Body of pancreas (tissue), 4 donors: ENCODE measurements around the gene ACADL. TPM values are rescaled to one million over a fixed set of nuclear protein-coding genes. Genes with fewer than 3 reads are reported as not detected.

Experiments used
- ATAC-seq: fragments of 150-250 bp; one replicate; pipeline ENCODE4 v1.9.1; 2016
- DNase-seq, 4 donors: peaks; one replicate each; pipeline ENCODE4 v3.0.0-alpha.2; 2019
- H3K27ac ChIP-seq, 4 donors: fragments of 200-600 bp; sonication (generic); 1 replicate in 3 of 4; 2 replicates in 1 of 4; pipeline versions ENCODE4 v1.5.1 to v1.6.1; 2016 to 2019; ENCODE audit warnings: mild to moderate bottlenecking in 1 of 4, mixed read lengths in 1 of 4, moderate library complexity in 1 of 4
- H3K27me3 ChIP-seq, 2 donors: fragments of 200-600 bp; sonication (generic); one replicate each; pipeline ENCODE4 v1.6.0; 2016; ENCODE audit warnings: mild to moderate bottlenecking in 1 of 2
- H3K36me3 ChIP-seq, 2 donors: fragments of 200-600 bp; sonication (generic); replicated peaks in 1 of 2; 2 replicates each; pipeline ENCODE4 v1.5.1; 2016; ENCODE audit warnings: low read depth in 2 of 2; ENCODE audit not compliant: insufficient read depth in 1 of 2
- H3K4me1 ChIP-seq: fragments of 200-600 bp; sonication (generic); one replicate; pipeline ENCODE4 v1.6.0; 2016
- H3K4me3 ChIP-seq, 2 donors: fragments of 200-600 bp; sonication (generic); 1 replicate in 1 of 2; 2 replicates in 1 of 2; pipeline ENCODE4 v1.5.1; 2016 to 2019
- H3K9me3 ChIP-seq, 3 donors: fragments of 200-600 bp; sonication (generic); 1 replicate in 2 of 3; 2 replicates in 1 of 3; pipeline ENCODE4 v1.5.1; 2016
- POLR2A ChIP-seq, 3 donors: fragments of 450-650 bp; IDR thresholded peaks; one replicate each; pipeline ENCODE4 v1.6.1; 2016; ENCODE audit warnings: antibody characterized with exemption in 3 of 3, mild to moderate bottlenecking in 2 of 3
- WGBS, 2 donors: methylation state at CpG; one replicate each; pipeline ENCODE4 v1.1.5; 2017; 5-methylcytosine and 5-hydroxymethylcytosine counted together
- intact Hi-C: fragments of 100-400 bp; cut with DNase I; formaldehyde crosslinking; loops from one replicate; pipeline ENCODE4 v1.15.1; 2023
- total RNA-seq, 2 donors: library from RNA; depleted of rRNA; stranded (reverse); fragments of >200 nt; gene quantifications; one replicate each; pipeline ENCODE4 v1.1.0, GENCODE V29; 2016
- TF ChIP-seq, protein P1 (sequence below), 7 experiments: fragments of 450-650 bp in 4 of 7; fragments of 200-600 bp in 3 of 7; sonication (generic) in 3 of 7; IDR thresholded peaks; one replicate each; pipeline ENCODE4 v1.5.1; 2016 to 2019; ENCODE audit warnings: antibody characterized with exemption in 7 of 7

The ACADL gene
- total RNA-seq, 2 donors from 2014 or later: 26.4 to 56.6 TPM

DNA sequence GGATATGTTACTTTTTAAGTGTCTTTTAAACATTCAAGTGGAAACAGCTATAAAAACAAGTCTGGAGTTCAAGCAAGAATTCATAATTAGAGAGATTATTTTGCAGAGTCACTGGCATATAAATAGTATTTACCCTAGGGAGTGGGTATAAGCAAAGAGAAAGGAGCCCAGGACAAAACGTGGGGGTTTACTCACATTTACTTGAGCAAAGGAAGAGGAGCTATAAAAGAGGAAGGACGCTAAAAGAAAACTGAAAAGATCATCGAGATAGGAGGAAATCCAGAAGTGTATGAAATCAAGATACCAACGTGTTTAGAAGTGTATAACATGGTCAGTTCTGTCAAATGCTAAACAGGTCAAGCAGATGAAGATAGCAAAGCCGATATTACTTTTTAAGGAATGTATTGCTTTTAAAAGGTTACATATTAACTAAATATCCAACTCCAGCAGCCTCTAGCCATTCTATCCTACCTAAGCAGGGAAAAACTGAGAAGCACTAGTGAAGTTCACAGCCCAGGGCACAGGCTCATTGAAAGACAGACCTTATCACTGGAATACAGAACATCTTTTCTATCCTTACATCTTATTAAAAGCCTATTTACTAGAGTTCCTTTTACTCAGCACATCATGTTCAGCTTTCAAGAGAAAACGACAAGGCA, 62.7 kb downstream of the ACADL start:
- Histone ChIP-seq H3K4me1 (peaks cover 37% of the 10 kb centered on the region), H3K27ac (peak overlapping the region in 3 of 4 donors; percentile 1 to 63 (median 23)), H3K27me3 (no peaks in the 10 kb centered on the region), H3K9me3 (peaks cover 0 to 3% (median 0%) of the 10 kb centered on the region in 3 donors), H3K4me3 (no peak overlapping the region), H3K36me3 (no peaks in the 10 kb centered on the region)
- WGBS, 2 donors: 10% methylated on average over 6 of the region's 6 CpGs
- no peak for TF ChIP-seq POLR2A (IDR thresholded peaks at IDR 0.05)
- TF ChIP-seq, protein P1, sequence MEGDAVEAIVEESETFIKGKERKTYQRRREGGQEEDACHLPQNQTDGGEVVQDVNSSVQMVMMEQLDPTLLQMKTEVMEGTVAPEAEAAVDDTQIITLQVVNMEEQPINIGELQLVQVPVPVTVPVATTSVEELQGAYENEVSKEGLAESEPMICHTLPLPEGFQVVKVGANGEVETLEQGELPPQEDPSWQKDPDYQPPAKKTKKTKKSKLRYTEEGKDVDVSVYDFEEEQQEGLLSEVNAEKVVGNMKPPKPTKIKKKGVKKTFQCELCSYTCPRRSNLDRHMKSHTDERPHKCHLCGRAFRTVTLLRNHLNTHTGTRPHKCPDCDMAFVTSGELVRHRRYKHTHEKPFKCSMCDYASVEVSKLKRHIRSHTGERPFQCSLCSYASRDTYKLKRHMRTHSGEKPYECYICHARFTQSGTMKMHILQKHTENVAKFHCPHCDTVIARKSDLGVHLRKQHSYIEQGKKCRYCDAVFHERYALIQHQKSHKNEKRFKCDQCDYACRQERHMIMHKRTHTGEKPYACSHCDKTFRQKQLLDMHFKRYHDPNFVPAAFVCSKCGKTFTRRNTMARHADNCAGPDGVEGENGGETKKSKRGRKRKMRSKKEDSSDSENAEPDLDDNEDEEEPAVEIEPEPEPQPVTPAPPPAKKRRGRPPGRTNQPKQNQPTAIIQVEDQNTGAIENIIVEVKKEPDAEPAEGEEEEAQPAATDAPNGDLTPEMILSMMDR (IDR thresholded peaks at IDR 0.05): no peak
- ATAC-seq (no peak), DNase-seq (no peak)
- intact Hi-C loops: no loop called here

DNA sequence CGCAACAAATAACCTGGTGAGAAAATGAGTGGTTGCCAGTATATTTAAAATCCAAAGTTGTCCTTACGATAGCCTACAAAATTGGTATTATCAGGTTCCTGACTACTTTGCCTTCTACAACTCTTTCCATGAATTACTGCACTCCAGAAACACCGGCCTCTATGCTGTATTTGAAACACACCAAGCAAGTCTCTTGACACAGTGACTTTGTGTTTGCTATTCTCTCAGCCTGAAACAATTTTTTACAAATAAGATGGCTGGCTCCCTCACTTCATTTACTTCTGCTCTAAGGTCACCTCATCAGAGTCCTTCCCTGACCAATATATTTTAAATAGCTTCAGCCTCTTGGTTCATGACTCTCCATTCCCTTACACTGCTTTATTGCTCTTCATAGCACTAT, 66.2 kb downstream of the ACADL start:
- no peak for DNase-seq
- Histone ChIP-seq H3K4me3 (no peak overlapping the region), H3K27me3 (no peaks in the 10 kb centered on the region), H3K36me3 (no peaks in the 10 kb centered on the region), H3K9me3 (peaks cover 0 to 3% (median 0%) of the 10 kb centered on the region in 3 donors), H3K4me1 (peaks cover 18% of the 10 kb centered on the region), H3K27ac (no peak overlapping the region)
- no peak for TF ChIP-seq POLR2A (IDR thresholded peaks at IDR 0.05)
- TF ChIP-seq, protein P1 (IDR thresholded peaks at IDR 0.05): no peak
- 97 to 98% methylated on average over 3 of the region's 3 CpGs for WGBS, 2 donors
- intact Hi-C loops: no loop called here
- no peak for ATAC-seq

DNA sequence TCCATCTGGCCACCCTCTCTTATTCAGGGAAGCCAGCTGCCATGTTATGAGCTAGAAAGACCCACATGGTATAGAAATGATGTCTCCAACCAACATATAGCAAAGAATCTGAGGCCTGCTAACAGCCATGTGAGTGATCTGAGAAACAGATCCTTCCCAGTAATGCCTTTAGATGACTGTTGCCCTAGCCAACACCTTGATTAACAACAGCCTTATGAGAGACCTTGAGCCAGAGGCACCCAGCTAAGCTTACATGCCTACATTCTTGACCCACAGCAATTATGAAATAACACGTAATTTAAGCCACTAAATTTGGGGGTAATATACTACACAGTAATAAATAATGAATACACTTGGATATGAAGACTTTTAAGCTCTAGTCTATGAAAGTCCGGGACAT, 67.0 kb downstream of the ACADL start:
- intact Hi-C loops: no loop called here
- no peak for DNase-seq
- H3K27ac ChIP-seq: no peak overlapping the region
- H3K4me3 ChIP-seq: no peak overlapping the region
- peaks cover 16% of the 10 kb centered on the region for H3K4me1 ChIP-seq
- no peaks in the 10 kb centered on the region for H3K27me3 ChIP-seq
- ATAC-seq: no peak
- WGBS, 2 donors: 82% methylated on average over 2 of the region's 2 CpGs
- no peaks in the 10 kb centered on the region for H3K36me3 ChIP-seq
- TF ChIP-seq, protein P1 (IDR thresholded peaks at IDR 0.05): no peak
- TF ChIP-seq POLR2A (IDR thresholded peaks at IDR 0.05): no peak
- peaks cover 0 to 3% (median 0%) of the 10 kb centered on the region in 3 donors for H3K9me3 ChIP-seq

DNA sequence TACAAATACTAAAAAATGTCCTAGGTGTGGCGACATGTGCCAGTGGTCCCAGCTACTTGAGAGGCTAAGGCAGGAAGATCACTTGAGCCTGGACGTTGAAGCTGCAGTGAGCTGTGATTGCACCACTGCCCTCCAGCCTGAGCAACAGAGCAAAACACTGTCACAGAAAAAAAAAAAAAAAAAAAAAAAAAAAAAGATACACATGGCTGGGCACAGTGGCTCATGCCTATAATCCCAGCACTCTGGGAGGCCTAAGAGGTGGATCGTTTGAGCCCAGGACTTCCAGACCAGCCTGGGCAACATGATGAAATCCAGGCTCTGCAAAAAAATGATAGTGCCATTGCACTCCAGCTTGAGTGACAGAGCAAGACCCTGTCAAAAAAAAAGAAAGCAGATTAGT, 67.7 kb downstream of the ACADL start:
- Histone ChIP-seq H3K9me3 (peaks cover 0 to 3% (median 0%) of the 10 kb centered on the region in 3 donors), H3K4me1 (peaks cover 9% of the 10 kb centered on the region), H3K4me3 (no peak overlapping the region), H3K27ac (no peak overlapping the region), H3K27me3 (no peaks in the 10 kb centered on the region), H3K36me3 (no peaks in the 10 kb centered on the region)
- 72 to 84% methylated on average over 3 of the region's 3 CpGs for WGBS, 2 donors
- ATAC-seq (no peak), DNase-seq (no peak)
- no peak for TF ChIP-seq POLR2A (IDR thresholded peaks at IDR 0.05)
- TF ChIP-seq, protein P1 (IDR thresholded peaks at IDR 0.05): no peak
- intact Hi-C loops: no loop called here

DNA sequence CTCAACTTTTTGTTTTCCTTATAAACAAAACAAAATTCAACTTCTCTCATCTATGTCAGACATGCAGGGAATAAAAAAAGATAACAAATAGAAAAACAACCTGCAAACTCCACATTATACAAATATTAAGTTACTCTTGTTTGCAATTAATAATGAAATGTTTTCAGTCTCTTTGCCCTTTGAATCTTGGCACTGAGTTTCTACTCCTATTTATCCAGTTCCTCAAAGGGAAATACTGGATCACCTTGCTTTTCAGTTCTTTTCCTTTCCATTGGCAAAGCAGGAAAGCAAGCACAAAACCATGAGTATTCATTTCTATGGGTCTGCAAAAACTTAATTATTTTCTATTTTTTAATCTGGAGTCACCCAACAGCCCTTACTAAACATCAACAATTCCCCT, 77.6 kb downstream of the ACADL start:
- no peak overlapping the region for H3K4me3 ChIP-seq
- no peaks in the 10 kb centered on the region for H3K9me3 ChIP-seq
- ATAC-seq (no peak), DNase-seq (no peak)
- intact Hi-C loops: no loop called here
- H3K4me1 ChIP-seq: no peaks in the 10 kb centered on the region
- TF ChIP-seq, protein P1 (IDR thresholded peaks at IDR 0.05): no peak
- no peak for TF ChIP-seq POLR2A (IDR thresholded peaks at IDR 0.05)
- no peaks in the 10 kb centered on the region for H3K27me3 ChIP-seq
- no peak overlapping the region for H3K27ac ChIP-seq
- H3K36me3 ChIP-seq: peaks cover 0 to 10% of the 10 kb centered on the region in 2 donors
